ENCODE results near the gene SLC26A3.

SLC26A3 gene

GRCh38 chr7:107830420-107830819 lies 27.4 kb upstream of the SLC26A3 start:
- no peak for TF ChIP-seq CTCF (IDR thresholded peaks at IDR 0.05; ENCODE audit: extremely low read depth, missing control alignments)
- no peak for DNase-seq (ENCODE audit: low spot score)

GRCh38 chr7:107828540-107828939 lies 25.5 kb upstream of the SLC26A3 start:
- no peak for TF ChIP-seq CTCF (IDR thresholded peaks at IDR 0.05; ENCODE audit: extremely low read depth, missing control alignments)

GRCh38 chr7:107827501-107827900 lies 24.5 kb upstream of the SLC26A3 start:
- no peak for DNase-seq (ENCODE audit: low spot score)
- no peak for TF ChIP-seq CTCF (IDR thresholded peaks at IDR 0.05; ENCODE audit: extremely low read depth, missing control alignments)

More at GRCh38 chr7:107828540-107828939, 25.5 kb upstream of the SLC26A3 start:
- no peak for DNase-seq (ENCODE audit: low spot score)

- TF ChIP-seq CTCF (IDR thresholded peaks at IDR 0.05; ENCODE audit: extremely low read depth, missing control alignments) = no peak
- DNase-seq (ENCODE audit: low spot score) = no peak
These were observed 23.4 kb upstream of the SLC26A3 start for GRCh38 chr7:107826451-107826850.

GRCh38 chr7:107824858-107825257 lies 21.8 kb upstream of the SLC26A3 start:
- no peak for DNase-seq (ENCODE audit: low spot score)
- TF ChIP-seq CTCF (IDR thresholded peaks at IDR 0.05; ENCODE audit: extremely low read depth, missing control alignments) = no peak

- TF ChIP-seq CTCF (IDR thresholded peaks at IDR 0.05; ENCODE audit: extremely low read depth, missing control alignments) = no peak
- no peak for DNase-seq (ENCODE audit: low spot score)
These were observed 15.6 kb upstream of the SLC26A3 start for GRCh38 chr7:107818622-107819021.

GRCh38 chr7:107816011-107816566 lies 13.1 kb upstream of the SLC26A3 start:
- DNase-seq (ENCODE audit: low spot score) = no peak
- no peak for TF ChIP-seq CTCF (IDR thresholded peaks at IDR 0.05; ENCODE audit: extremely low read depth, missing control alignments)

Data from GM20000 (cell line).